Body of pancreas (tissue), 4 donors: ENCODE measurements around the gene ULK3.

Source experiments
- POLR2A ChIP-seq, 3 donors: fragments of 450-650 bp; IDR thresholded peaks; one replicate each; pipeline ENCODE4 v1.6.1; 2016; ENCODE audit warnings: antibody characterized with exemption in 3 of 3, mild to moderate bottlenecking in 2 of 3
- TF ChIP-seq, protein P1 (sequence below), 7 experiments: fragments of 450-650 bp in 4 of 7; fragments of 200-600 bp in 3 of 7; sonication (generic) in 3 of 7; IDR thresholded peaks; one replicate each; pipeline ENCODE4 v1.5.1; 2016 to 2019; ENCODE audit warnings: antibody characterized with exemption in 7 of 7

DNA sequence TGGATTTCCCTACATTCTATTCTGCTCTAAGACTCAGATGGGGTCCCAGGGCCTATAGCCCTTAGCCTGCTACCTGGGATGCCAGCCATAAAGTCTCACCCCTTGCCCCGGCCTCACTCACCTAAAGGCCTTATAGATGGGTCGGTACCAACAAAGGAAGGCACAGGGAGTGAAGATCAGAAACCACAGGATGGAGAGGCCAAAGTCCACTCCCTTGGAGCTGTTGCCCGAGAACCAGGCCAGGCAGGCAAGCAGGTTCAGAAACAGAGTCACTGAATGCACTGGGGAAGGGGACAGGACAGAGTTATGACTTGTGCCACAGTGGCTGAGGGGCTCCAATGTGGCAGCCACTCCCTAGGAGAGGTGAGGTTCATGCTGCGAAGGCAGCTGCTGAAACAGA, 7.4 kb upstream of the ULK3 start:
- TF ChIP-seq, protein P1, sequence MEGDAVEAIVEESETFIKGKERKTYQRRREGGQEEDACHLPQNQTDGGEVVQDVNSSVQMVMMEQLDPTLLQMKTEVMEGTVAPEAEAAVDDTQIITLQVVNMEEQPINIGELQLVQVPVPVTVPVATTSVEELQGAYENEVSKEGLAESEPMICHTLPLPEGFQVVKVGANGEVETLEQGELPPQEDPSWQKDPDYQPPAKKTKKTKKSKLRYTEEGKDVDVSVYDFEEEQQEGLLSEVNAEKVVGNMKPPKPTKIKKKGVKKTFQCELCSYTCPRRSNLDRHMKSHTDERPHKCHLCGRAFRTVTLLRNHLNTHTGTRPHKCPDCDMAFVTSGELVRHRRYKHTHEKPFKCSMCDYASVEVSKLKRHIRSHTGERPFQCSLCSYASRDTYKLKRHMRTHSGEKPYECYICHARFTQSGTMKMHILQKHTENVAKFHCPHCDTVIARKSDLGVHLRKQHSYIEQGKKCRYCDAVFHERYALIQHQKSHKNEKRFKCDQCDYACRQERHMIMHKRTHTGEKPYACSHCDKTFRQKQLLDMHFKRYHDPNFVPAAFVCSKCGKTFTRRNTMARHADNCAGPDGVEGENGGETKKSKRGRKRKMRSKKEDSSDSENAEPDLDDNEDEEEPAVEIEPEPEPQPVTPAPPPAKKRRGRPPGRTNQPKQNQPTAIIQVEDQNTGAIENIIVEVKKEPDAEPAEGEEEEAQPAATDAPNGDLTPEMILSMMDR (IDR thresholded peaks at IDR 0.05): no peak
- no peak for TF ChIP-seq POLR2A (IDR thresholded peaks at IDR 0.05)
